Measurements from ENCODE around the gene PDGFD. TPM values are rescaled to one million over a fixed set of nuclear protein-coding genes. Genes with fewer than 3 reads are reported as not detected.
A peak's percentile ranks its signal among the peaks of the same experiment; 100 is the strongest.

Gene PDGFD
- total RNA-seq, 3 donors from 2014 or later (not counting 1 experiment from before 2014, with no cell fraction given): 23.2 to 41.2 (median 33.1) TPM

- H3K9me3 ChIP-seq (ENCODE audit: control insufficient read depth, insufficient read depth, low read length): no peaks in the 10 kb centered on the region
- intact Hi-C loops (cut with micrococcal nuclease): no loop called here
- Mint-ChIP-seq H3K4me3 (no peak overlapping the region), H3K36me3 (no peaks in the 10 kb centered on the region), H3K4me1 (no peaks in the 10 kb centered on the region), H3K9me3 (no peaks in the 10 kb centered on the region), H3K27ac (no peak overlapping the region), H3K27me3 (ENCODE audit: low read depth in 2 of 2) (peaks cover 4 to 8% of the 10 kb centered on the region in 2 donors)
- no peaks in the 10 kb centered on the region for H3K27me3 ChIP-seq (ENCODE audit: control insufficient read depth, insufficient read depth, low read length)
- H3K36me3 ChIP-seq (ENCODE audit: control insufficient read depth, insufficient read depth, low read length): no peaks in the 10 kb centered on the region
- WGBS (ENCODE audit: insufficient coverage): 100% methylated on average over 1 of the region's 1 CpG
- TF ChIP-seq CTCF (IDR thresholded peaks at IDR 0.05): no peak
- no peak for ATAC-seq
- no peak for DNase-seq
- no peak overlapping the region for H3K4me3 ChIP-seq (ENCODE audit: low read length)
- no peaks in the 10 kb centered on the region for H3K4me1 ChIP-seq (ENCODE audit: control insufficient read depth, insufficient read depth, low read length)
- no peak overlapping the region for H3K27ac ChIP-seq (ENCODE audit: low read length)
Observed at GRCh38 chr11:104175769-104176168, 11.8 kb upstream of the PDGFD start.

GRCh38 chr11:104169091-104169490, 5.1 kb upstream of the PDGFD start:
- DNase-seq (no peak), ATAC-seq (no peak)
- H3K27me3 Mint-ChIP-seq (ENCODE audit: low read depth in 2 of 2): peaks cover 2 to 14% of the 10 kb centered on the region in 2 donors
- H3K27ac Mint-ChIP-seq: no peak overlapping the region
- H3K36me3 Mint-ChIP-seq: no peaks in the 10 kb centered on the region
- H3K4me3 ChIP-seq (ENCODE audit: low read length): no peak overlapping the region
- intact Hi-C loops (cut with micrococcal nuclease): no loop called here
- no peaks in the 10 kb centered on the region for H3K9me3 ChIP-seq (ENCODE audit: control insufficient read depth, insufficient read depth, low read length)
- no peak overlapping the region for H3K4me3 Mint-ChIP-seq
- no peak overlapping the region for H3K27ac ChIP-seq (ENCODE audit: low read length)
- peaks cover 4% of the 10 kb centered on the region for H3K4me1 ChIP-seq (ENCODE audit: control insufficient read depth, insufficient read depth, low read length)
- H3K27me3 ChIP-seq (ENCODE audit: control insufficient read depth, insufficient read depth, low read length): no peaks in the 10 kb centered on the region
- H3K36me3 ChIP-seq (ENCODE audit: control insufficient read depth, insufficient read depth, low read length): no peaks in the 10 kb centered on the region
- peaks cover 0 to 9% of the 10 kb centered on the region in 2 donors for H3K4me1 Mint-ChIP-seq
- no peak for TF ChIP-seq CTCF (IDR thresholded peaks at IDR 0.05)
- H3K9me3 Mint-ChIP-seq: no peaks in the 10 kb centered on the region

- Histone ChIP-seq H3K27ac (ENCODE audit: low read length) (no peak overlapping the region), H3K36me3 (ENCODE audit: control insufficient read depth, insufficient read depth, low read length) (no peaks in the 10 kb centered on the region), H3K4me1 (ENCODE audit: control insufficient read depth, insufficient read depth, low read length) (peaks cover 12% of the 10 kb centered on the region), H3K9me3 (ENCODE audit: control insufficient read depth, insufficient read depth, low read length) (no peaks in the 10 kb centered on the region), H3K27me3 (ENCODE audit: control insufficient read depth, insufficient read depth, low read length) (no peaks in the 10 kb centered on the region), H3K4me3 (ENCODE audit: low read length) (no peak overlapping the region)
- Mint-ChIP-seq H3K27me3 (ENCODE audit: low read depth in 2 of 2) (peaks cover under 1 to 6% of the 10 kb centered on the region in 2 donors), H3K4me1 (peaks cover 28 to 47% of the 10 kb centered on the region in 2 donors), H3K36me3 (no peaks in the 10 kb centered on the region), H3K9me3 (no peaks in the 10 kb centered on the region), H3K27ac (peak overlapping the region; percentile 77 to 86), H3K4me3 (peak overlapping the region; percentile 11)
- ATAC-seq: no peak
- no peak for DNase-seq
- intact Hi-C loops (cut with micrococcal nuclease): no loop called here
- 91% methylated on average over 7 of the region's 7 CpGs for WGBS (ENCODE audit: insufficient coverage)
- no peak for TF ChIP-seq CTCF (IDR thresholded peaks at IDR 0.05)
Observed at GRCh38 chr11:104165014-104165413, 1.1 kb upstream of the PDGFD start.

Measured in natural killer cell (primary cell).